RWPE2 (cell line): ENCODE measurements around the gene EIF3CL.
"Not testable (repeated sequence)": the region's sequence is repeated elsewhere in the genome, so short reads cannot be mapped to it uniquely, and the experiment has no call there.

Source experiments
- ATAC-seq: fragments of 200-7000 bp; cut with Tn5 transposase; 3 replicates; pipeline ENCODE4 v1.9.1; 2021; ENCODE audit warnings: low read depth
- DNase-seq: peaks from one replicate; pipeline ENCODE4 v3.0.0-alpha.2; 2020; ENCODE audit warnings: low spot score
- H3K27ac ChIP-seq: fragments of 450-650 bp; 2 replicates; pipeline ENCODE4 v1.5.1; 2017; ENCODE audit warnings: mild to moderate bottlenecking; ENCODE audit not compliant: poor library complexity, severe bottlenecking
- H3K27me3 ChIP-seq: fragments of 250-450 bp; sonication (Bioruptor Pico); 2 replicates; pipeline ENCODE4 v1.5.1; 2021; ENCODE audit warnings: mild to moderate bottlenecking, moderate library complexity; ENCODE audit not compliant: insufficient read depth, poor library complexity, severe bottlenecking
- H3K36me3 ChIP-seq: fragments of 250-450 bp; sonication (Bioruptor Pico); 2 replicates; pipeline ENCODE4 v1.5.1; 2020; ENCODE audit warnings: low read depth, mild to moderate bottlenecking, moderate library complexity
- H3K4me1 ChIP-seq: fragments of 250-450 bp; sonication (Bioruptor Pico); 2 replicates; pipeline ENCODE4 v1.5.1; 2021; ENCODE audit warnings: mild to moderate bottlenecking, moderate library complexity; ENCODE audit not compliant: insufficient read depth, poor library complexity, severe bottlenecking
- H3K4me3 ChIP-seq: fragments of 250-450 bp; sonication (Bioruptor Pico); 2 replicates; pipeline ENCODE4 v1.5.1; 2021; ENCODE audit warnings: mild to moderate bottlenecking, moderate library complexity; ENCODE audit not compliant: severe bottlenecking
- H3K9me3 ChIP-seq: fragments of 250-450 bp; sonication (Bioruptor Pico); 2 replicates; pipeline ENCODE4 v1.5.1; 2021; ENCODE audit warnings: mild to moderate bottlenecking, moderate library complexity; ENCODE audit not compliant: severe bottlenecking

EIF3CL gene

DNA sequence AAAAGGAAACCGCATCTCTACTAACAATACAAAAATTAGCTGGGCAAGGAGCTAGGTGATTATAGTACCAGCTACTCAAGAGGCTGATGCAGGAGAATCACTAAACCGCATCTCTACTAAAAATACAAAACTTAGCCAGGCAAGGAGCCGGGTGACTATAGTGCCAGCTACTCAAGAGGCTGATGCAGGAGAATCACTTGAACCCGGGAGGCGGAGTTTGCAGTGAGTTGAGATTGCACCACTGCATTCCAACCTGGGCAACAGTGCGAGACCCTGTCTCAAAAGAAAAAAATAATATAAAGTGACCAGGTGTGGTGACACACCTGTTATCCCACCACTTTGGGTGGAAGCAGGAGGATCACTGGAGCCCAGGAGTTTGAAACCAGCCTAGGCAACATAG, 65.4 kb downstream of the EIF3CL start:
- H3K27ac ChIP-seq, H3K4me3 ChIP-seq, H3K9me3 ChIP-seq, H3K36me3 ChIP-seq, DNase-seq, ATAC-seq, H3K4me1 ChIP-seq, H3K27me3 ChIP-seq: not testable (repeated sequence)

GRCh38 chr16:28336940-28337710, 66.5 kb downstream of the EIF3CL start:
- ATAC-seq, result peak; percentile 36
- not testable (repeated sequence) for H3K27ac ChIP-seq, H3K4me3 ChIP-seq, H3K27me3 ChIP-seq, DNase-seq, H3K9me3 ChIP-seq, H3K36me3 ChIP-seq, H3K4me1 ChIP-seq

- ATAC-seq, H3K9me3 ChIP-seq, H3K36me3 ChIP-seq, H3K4me1 ChIP-seq, DNase-seq, H3K27me3 ChIP-seq, H3K27ac ChIP-seq, H3K4me3 ChIP-seq: not testable (repeated sequence)
Observed at GRCh38 chr16:28335678-28336077, 68.0 kb downstream of the EIF3CL start.

DNA sequence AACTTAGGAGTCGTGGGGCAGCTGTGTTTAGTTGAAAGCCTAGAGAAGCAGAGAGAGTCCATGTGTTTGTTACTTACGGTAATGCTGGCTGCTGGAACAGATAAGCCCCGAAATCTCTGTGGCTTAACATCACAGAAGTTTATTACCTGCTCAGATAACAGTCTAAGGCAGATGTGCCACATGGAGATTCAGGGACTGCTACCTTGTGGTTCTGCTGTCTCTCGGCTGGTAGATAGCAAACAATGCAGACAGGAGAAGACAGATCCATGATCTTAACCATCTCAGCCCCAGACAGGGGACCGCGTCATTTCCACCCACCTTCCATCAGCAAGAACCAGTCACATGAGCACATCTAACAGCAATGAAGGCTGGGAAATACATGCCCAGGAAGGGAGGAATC, 71.0 kb downstream of the EIF3CL start:
- not testable (repeated sequence) for H3K36me3 ChIP-seq, H3K4me1 ChIP-seq, H3K27ac ChIP-seq, H3K9me3 ChIP-seq, H3K4me3 ChIP-seq, H3K27me3 ChIP-seq, ATAC-seq, DNase-seq

GRCh38 chr16:28330981-28331380, 72.7 kb downstream of the EIF3CL start:
- not testable (repeated sequence) for H3K27ac ChIP-seq, DNase-seq, ATAC-seq, H3K4me1 ChIP-seq, H3K9me3 ChIP-seq, H3K27me3 ChIP-seq, H3K36me3 ChIP-seq, H3K4me3 ChIP-seq

DNA sequence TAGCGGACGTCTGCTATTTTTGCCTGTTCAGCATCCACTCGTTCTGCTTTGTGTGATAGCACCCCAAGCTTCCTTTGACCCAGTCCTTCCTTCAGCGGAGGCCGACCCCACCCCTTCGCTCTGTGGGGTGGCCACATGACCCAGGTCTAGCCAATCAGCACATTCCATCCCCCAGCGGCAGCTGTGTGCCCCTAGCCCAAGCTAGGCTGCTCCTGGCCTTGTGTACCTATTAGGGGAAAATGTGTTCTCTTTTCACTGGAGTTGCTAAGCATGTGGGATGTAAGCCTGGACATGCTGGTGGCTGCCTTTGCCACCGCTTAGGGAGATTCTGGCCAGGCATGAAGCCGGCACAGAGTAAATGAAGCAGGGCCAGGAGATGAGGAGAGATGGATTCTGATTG, 73.4 kb downstream of the EIF3CL start:
- ATAC-seq, result 0 out of 3 replicates have a peak, but pooled peaks have one; percentile 27
- not testable (repeated sequence) for DNase-seq, H3K4me3 ChIP-seq

More for the DNA sequence above, 73.4 kb downstream of the EIF3CL start:
- H3K36me3 ChIP-seq, H3K9me3 ChIP-seq, H3K27ac ChIP-seq, H3K27me3 ChIP-seq, H3K4me1 ChIP-seq: not testable (repeated sequence)
